Measurements from ENCODE around the gene NLRP13.

DNA sequence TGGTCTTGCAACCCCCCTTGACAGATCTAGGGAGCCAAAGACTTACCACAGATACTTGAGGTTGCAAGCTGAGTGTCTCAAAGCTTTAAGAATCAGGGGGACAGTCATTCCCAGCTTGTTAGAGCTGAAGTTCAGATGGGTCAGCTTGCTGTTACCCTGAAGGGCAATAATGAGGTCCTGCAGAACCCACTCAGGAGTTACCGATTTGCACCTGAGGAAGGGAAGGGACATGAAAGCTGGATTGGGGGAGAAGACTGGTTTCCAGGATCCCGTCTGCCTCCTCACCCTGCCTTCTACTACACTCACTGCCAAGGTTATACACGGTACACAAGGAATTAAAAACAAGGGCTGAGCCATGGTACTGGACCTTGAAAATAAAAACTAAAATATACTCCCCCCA lies 24.4 kb downstream of the NLRP13 start:
- TF ChIP-seq, protein P1, sequence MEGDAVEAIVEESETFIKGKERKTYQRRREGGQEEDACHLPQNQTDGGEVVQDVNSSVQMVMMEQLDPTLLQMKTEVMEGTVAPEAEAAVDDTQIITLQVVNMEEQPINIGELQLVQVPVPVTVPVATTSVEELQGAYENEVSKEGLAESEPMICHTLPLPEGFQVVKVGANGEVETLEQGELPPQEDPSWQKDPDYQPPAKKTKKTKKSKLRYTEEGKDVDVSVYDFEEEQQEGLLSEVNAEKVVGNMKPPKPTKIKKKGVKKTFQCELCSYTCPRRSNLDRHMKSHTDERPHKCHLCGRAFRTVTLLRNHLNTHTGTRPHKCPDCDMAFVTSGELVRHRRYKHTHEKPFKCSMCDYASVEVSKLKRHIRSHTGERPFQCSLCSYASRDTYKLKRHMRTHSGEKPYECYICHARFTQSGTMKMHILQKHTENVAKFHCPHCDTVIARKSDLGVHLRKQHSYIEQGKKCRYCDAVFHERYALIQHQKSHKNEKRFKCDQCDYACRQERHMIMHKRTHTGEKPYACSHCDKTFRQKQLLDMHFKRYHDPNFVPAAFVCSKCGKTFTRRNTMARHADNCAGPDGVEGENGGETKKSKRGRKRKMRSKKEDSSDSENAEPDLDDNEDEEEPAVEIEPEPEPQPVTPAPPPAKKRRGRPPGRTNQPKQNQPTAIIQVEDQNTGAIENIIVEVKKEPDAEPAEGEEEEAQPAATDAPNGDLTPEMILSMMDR (IDR thresholded peaks at IDR 0.05) = no peak
- TF ChIP-seq POLR2AphosphoS5 (IDR thresholded peaks at IDR 0.05; ENCODE audit: insufficient read depth in 1 of 2, low read depth in 1 of 2) = no peak
- TF ChIP-seq POLR2A (IDR thresholded peaks at IDR 0.05) = no peak

Measured in vagina (tissue), 2 donors.